GM12892 (cell line): ENCODE measurements around the gene ARNT2.

Experiments
- DNase-seq: peaks from one replicate; pipeline ENCODE4 v3.0.0; 2011; ENCODE audit not compliant: insufficient read length
- FAIRE-seq: peaks from 2 replicates; lab custom pipeline; 2011; peaks lifted over from hg19 to GRCh38; lab: Jason Lieb, UNC
- POLR2A ChIP-seq: IDR thresholded peaks from 2 replicates; pipeline ENCODE4 v1.6.1; 2011; ENCODE audit warnings: low read depth, low read length, control low read depth
- POLR2AphosphoS5 ChIP-seq: IDR thresholded peaks from 2 replicates; pipeline ENCODE4 v1.6.1; 2011; ENCODE audit warnings: low read depth, low read length, control low read depth
- TAF1 ChIP-seq: IDR thresholded peaks from 2 replicates; pipeline ENCODE4 v1.6.1; 2011; ENCODE audit warnings: low read depth, mild to moderate bottlenecking, control low read depth, low read length, borderline replicate concordance

ARNT2 gene

GRCh38 chr15:80565988-80566387 is 161.8 kb downstream of the ARNT2 start:
- FAIRE-seq (no peak), DNase-seq (no peak)
- no peak for TF ChIP-seq POLR2AphosphoS5

GRCh38 chr15:80567721-80568157 is 163.6 kb downstream of the ARNT2 start:
- DNase-seq = no peak
- TF ChIP-seq POLR2A = no peak
- TF ChIP-seq POLR2AphosphoS5 = no peak
- TF ChIP-seq TAF1 = no peak
- FAIRE-seq = peak; percentile 77

- DNase-seq (no peak), FAIRE-seq (no peak)
- TF ChIP-seq POLR2AphosphoS5 (no peak), TAF1 (no peak), POLR2A (no peak)
Observed at GRCh38 chr15:80568298-80568697, 164.1 kb downstream of the ARNT2 start.

- TF ChIP-seq POLR2AphosphoS5 (no peak), POLR2A (no peak), TAF1 (no peak)
- no peak for DNase-seq
- FAIRE-seq = no peak
Observed at GRCh38 chr15:80568876-80569605, 164.9 kb downstream of the ARNT2 start.

GRCh38 chr15:80569656-80570055 is 165.5 kb downstream of the ARNT2 start:
- no peak for TF ChIP-seq POLR2AphosphoS5
- no peak for TF ChIP-seq POLR2A
- no peak for TF ChIP-seq TAF1
- DNase-seq (no peak), FAIRE-seq (no peak)

GRCh38 chr15:80570553-80570952 is 166.4 kb downstream of the ARNT2 start:
- no peak for FAIRE-seq
- no peak for TF ChIP-seq TAF1
- TF ChIP-seq POLR2AphosphoS5 = no peak
- TF ChIP-seq POLR2A = no peak
- no peak for DNase-seq

GRCh38 chr15:80572337-80572736 is 168.2 kb downstream of the ARNT2 start:
- TF ChIP-seq TAF1 (no peak), POLR2A (no peak), POLR2AphosphoS5 (no peak)
- no peak for DNase-seq
- no peak for FAIRE-seq

GRCh38 chr15:80573606-80574005 is 169.4 kb downstream of the ARNT2 start:
- no peak for TF ChIP-seq TAF1
- no peak for TF ChIP-seq POLR2A
- no peak for TF ChIP-seq POLR2AphosphoS5
- no peak for FAIRE-seq
- no peak for DNase-seq

- DNase-seq = no peak
- FAIRE-seq = no peak
- TF ChIP-seq POLR2AphosphoS5 (no peak), TAF1 (no peak), POLR2A (no peak)
Observed at GRCh38 chr15:80574590-80574989, 170.4 kb downstream of the ARNT2 start.

- no peak for DNase-seq
- FAIRE-seq = no peak
- TF ChIP-seq TAF1 (no peak), POLR2A (no peak), POLR2AphosphoS5 (no peak)
Observed at GRCh38 chr15:80576519-80577090, 172.4 kb downstream of the ARNT2 start.

GRCh38 chr15:80577552-80578205 is 173.5 kb downstream of the ARNT2 start:
- no peak for DNase-seq
- FAIRE-seq = no peak

GRCh38 chr15:80578206-80578595 is 174.0 kb downstream of the ARNT2 start:
- no peak for TF ChIP-seq POLR2AphosphoS5
- TF ChIP-seq POLR2A = no peak
- TF ChIP-seq TAF1 = no peak
- DNase-seq = no peak
- no peak for FAIRE-seq

More at GRCh38 chr15:80577552-80578205, 173.5 kb downstream of the ARNT2 start:
- no peak for TF ChIP-seq POLR2AphosphoS5
- no peak for TF ChIP-seq POLR2A
- TF ChIP-seq TAF1 = no peak
